SK-N-SH (cell line): ENCODE measurements around the gene ACSS1. TPM values are rescaled to one million over a fixed set of nuclear protein-coding genes. Genes with fewer than 3 reads are reported as not detected.

Experiments
- CTCF ChIA-PET: fragments of 300-600, 350-600 bp; formaldehyde crosslinking; extraction: SDS; loops from one replicate; lab custom pipeline; 2021; lab: Yijun Ruan, JAX
- POLR2A ChIA-PET: fragments of 350-600 bp; sonication (Branson Sonifier 250); formaldehyde crosslinking; extraction: SDS; loops from one replicate; lab custom pipeline; 2020; ENCODE audit warnings: antibody characterized with exemption, inconsistent platforms; lab: Yijun Ruan, JAX
- DNase-seq: peaks from one replicate; pipeline ENCODE4 v3.0.0; 2012
- H2AFZ ChIP-seq: fragments of 200-600 bp; sonication (generic); 2 replicates; pipeline ENCODE4 v1.8.1; 2016; ENCODE audit warnings: antibody characterized with exemption, mild to moderate bottlenecking, low read depth
- H3F3A ChIP-seq: fragments of 200-600 bp; sonication (generic); replicated peaks from 2 replicates; pipeline ENCODE3; 2016; ENCODE audit warnings: antibody characterized with exemption, mild to moderate bottlenecking; ENCODE audit not compliant: insufficient read depth
- H3K27ac ChIP-seq, 2 experiments: fragments of 200-500 bp in 1 of 2; fragments of 200-600 bp in 1 of 2; sonication (Bioruptor generic) in 1 of 2; sonication (generic), shearing (Covaris generic) in 1 of 2; 2 replicates each; pipeline versions ENCODE4 v1.5.1 to v1.6.1; 2014 to 2016; ENCODE audit warnings: low read depth in 2 of 2, inconsistent platforms in 1 of 2, low read length in 1 of 2, mild to moderate bottlenecking in 1 of 2, mixed read lengths in 1 of 2
- H3K27me3 ChIP-seq: fragments of 200-600 bp; sonication (generic), shearing (Covaris generic); 2 replicates; pipeline ENCODE4 v1.6.1; 2016; ENCODE audit warnings: mixed run types; ENCODE audit not compliant: insufficient read depth
- H3K36me3 ChIP-seq, 2 experiments: fragments of 200-500 bp in 1 of 2; fragments of 200-600 bp in 1 of 2; sonication (Bioruptor generic) in 1 of 2; sonication (generic) in 1 of 2; replicated peaks in 1 of 2; 2 replicates each; pipeline versions ENCODE3 to v1.5.1; 2014 to 2016; ENCODE audit warnings: low read length in 1 of 2, mild to moderate bottlenecking in 1 of 2; ENCODE audit not compliant: insufficient read depth in 2 of 2, control insufficient read depth in 1 of 2
- H3K4me1 ChIP-seq, 2 experiments: fragments of 200-500 bp in 1 of 2; fragments of 200-600 bp in 1 of 2; sonication (Bioruptor generic) in 1 of 2; sonication (generic), shearing (Covaris generic) in 1 of 2; 2 replicates each; pipeline versions ENCODE4 v1.5.1 to v1.6.1; 2014 to 2016; ENCODE audit warnings: low read depth in 1 of 2, low read length in 1 of 2, mixed run types in 1 of 2; ENCODE audit not compliant: insufficient read depth in 2 of 2, control insufficient read depth in 1 of 2
- H3K4me2 ChIP-seq: fragments of 200-600 bp; sonication (generic), shearing (Covaris generic); 2 replicates; pipeline ENCODE4 v1.6.1; 2017; ENCODE audit warnings: mixed run types
- H3K4me3 ChIP-seq, 2 experiments: fragments of 200-500 bp in 1 of 2; fragments of 200-600 bp in 1 of 2; sonication (Bioruptor generic) in 1 of 2; sonication (generic), shearing (Covaris generic) in 1 of 2; 2 replicates each; pipeline versions ENCODE4 v1.5.1 to v1.8.1; 2014 to 2016; ENCODE audit warnings: low read depth in 2 of 2, inconsistent platforms in 1 of 2, low read length in 1 of 2, mild to moderate bottlenecking in 1 of 2, mixed read lengths in 1 of 2, moderate library complexity in 1 of 2
- H3K79me2 ChIP-seq: fragments of 200-600 bp; sonication (generic); 2 replicates; pipeline ENCODE4 v1.8.1; 2017; ENCODE audit warnings: mild to moderate bottlenecking; ENCODE audit not compliant: insufficient read depth
- H3K9ac ChIP-seq: fragments of 200-600 bp; sonication (generic); 2 replicates; pipeline ENCODE4 v1.6.1; 2017; ENCODE audit warnings: mixed run types
- H3K9me2 ChIP-seq: fragments of 200-600 bp; sonication (generic); 2 replicates; pipeline ENCODE4 v1.6.1; 2017; ENCODE audit warnings: mixed run types
- H3K9me3 ChIP-seq: fragments of 200-600 bp; sonication (generic); 2 replicates; pipeline ENCODE4 v1.6.1; 2017; ENCODE audit warnings: mixed run types, mild to moderate bottlenecking, moderate library complexity
- H4K20me1 ChIP-seq: fragments of 200-600 bp; sonication (generic); 2 replicates; pipeline ENCODE4 v1.6.1; 2017; ENCODE audit warnings: mild to moderate bottlenecking, mixed run types; ENCODE audit not compliant: insufficient read depth
- CHD2 ChIP-seq: fragments of 150-350 bp; IDR thresholded peaks from 2 replicates; pipeline ENCODE4 v1.6.1; 2018; ENCODE audit warnings: low read length; ENCODE audit not compliant: partially characterized antibody
- ELF1 ChIP-seq: IDR thresholded peaks from 2 replicates; pipeline ENCODE4 v1.4.0; 2012
- EP300 ChIP-seq, 2 experiments: IDR thresholded peaks; 2 replicates each; pipeline versions ENCODE4 v1.4.0 to v1.6.1; 2012; ENCODE audit warnings: borderline replicate concordance in 1 of 2, low read depth in 1 of 2, low read length in 1 of 2
- FOXJ3 ChIP-seq: sonication (generic); formaldehyde crosslinking; IDR thresholded peaks from 2 replicates; pipeline ENCODE4 v1.5.1; 2020; ENCODE audit warnings: mild to moderate bottlenecking, missing genetic modification reagents
- GABPA ChIP-seq: IDR thresholded peaks from 2 replicates; pipeline ENCODE4 v1.4.0; 2012; ENCODE audit warnings: low read depth, mild to moderate bottlenecking
- GATA2 ChIP-seq: sonication (generic); formaldehyde crosslinking; IDR thresholded peaks from 2 replicates; pipeline ENCODE4 v1.5.0; 2020; ENCODE audit warnings: mild to moderate bottlenecking, missing genetic modification reagents
- MEF2A ChIP-seq: IDR thresholded peaks from 2 replicates; pipeline ENCODE4 v1.4.0; 2012; ENCODE audit warnings: low read depth, borderline replicate concordance
- NFIC ChIP-seq: IDR thresholded peaks from 2 replicates; pipeline ENCODE4 v1.4.0; 2012; ENCODE audit warnings: borderline replicate concordance
- NRF1 ChIP-seq: IDR thresholded peaks from 2 replicates; pipeline ENCODE4 v1.6.1; 2012; ENCODE audit warnings: low read depth, mild to moderate bottlenecking, low read length
- POLR2AphosphoS5 ChIP-seq: IDR thresholded peaks from 2 replicates; pipeline ENCODE4 v1.6.1; 2012; ENCODE audit warnings: low read depth, low read length
- RAD21 ChIP-seq: IDR thresholded peaks from 2 replicates; pipeline ENCODE4 v1.6.1; 2012; ENCODE audit warnings: mild to moderate bottlenecking, low read length
- RCOR1 ChIP-seq: fragments of 150-350 bp; IDR thresholded peaks from 2 replicates; pipeline ENCODE4 v1.6.1; 2017; ENCODE audit warnings: antibody characterized with exemption, low read length
- SMC3 ChIP-seq: IDR thresholded peaks from 2 replicates; pipeline ENCODE4 v1.6.1; 2012; ENCODE audit warnings: low read depth, low read length, improper control_type of control experiment
- TCF12 ChIP-seq: IDR thresholded peaks from 2 replicates; pipeline ENCODE4 v1.4.0; 2012
- WGBS: methylation state at CpG from one replicate; pipeline ENCODE4 v1.1.6; 2017; ENCODE audit warnings: low lambda C conversion rate; 5-methylcytosine and 5-hydroxymethylcytosine counted together
- polyA plus RNA-seq, 3 experiments: library from polyadenylated mRNA; depleted of rRNA; stranded (reverse); fragments of >200 nt; gene quantifications; 2 replicates each; pipeline ENCODE4 v1.2.3, GENCODE V29; 2012
- TF ChIP-seq, protein P1 (sequence below): fragments of 200-600 bp; sonication (generic); IDR thresholded peaks from 2 replicates; pipeline ENCODE4 v1.6.1; 2017; ENCODE audit warnings: antibody characterized with exemption, mild to moderate bottlenecking, moderate library complexity
- TF ChIP-seq, protein P2 (sequence below): IDR thresholded peaks from 2 replicates; pipeline ENCODE4 v1.6.1; 2012; ENCODE audit warnings: mild to moderate bottlenecking, low read depth, low read length, moderate library complexity
- TF ChIP-seq, protein P3 (sequence below): IDR thresholded peaks from 2 replicates; pipeline ENCODE4 v1.4.0; 2012; ENCODE audit warnings: low read depth

Gene ACSS1
- polyA plus RNA-seq, 1 of the 3 experiments (the other 2 are of a cell fraction) = 2.0 TPM

DNA sequence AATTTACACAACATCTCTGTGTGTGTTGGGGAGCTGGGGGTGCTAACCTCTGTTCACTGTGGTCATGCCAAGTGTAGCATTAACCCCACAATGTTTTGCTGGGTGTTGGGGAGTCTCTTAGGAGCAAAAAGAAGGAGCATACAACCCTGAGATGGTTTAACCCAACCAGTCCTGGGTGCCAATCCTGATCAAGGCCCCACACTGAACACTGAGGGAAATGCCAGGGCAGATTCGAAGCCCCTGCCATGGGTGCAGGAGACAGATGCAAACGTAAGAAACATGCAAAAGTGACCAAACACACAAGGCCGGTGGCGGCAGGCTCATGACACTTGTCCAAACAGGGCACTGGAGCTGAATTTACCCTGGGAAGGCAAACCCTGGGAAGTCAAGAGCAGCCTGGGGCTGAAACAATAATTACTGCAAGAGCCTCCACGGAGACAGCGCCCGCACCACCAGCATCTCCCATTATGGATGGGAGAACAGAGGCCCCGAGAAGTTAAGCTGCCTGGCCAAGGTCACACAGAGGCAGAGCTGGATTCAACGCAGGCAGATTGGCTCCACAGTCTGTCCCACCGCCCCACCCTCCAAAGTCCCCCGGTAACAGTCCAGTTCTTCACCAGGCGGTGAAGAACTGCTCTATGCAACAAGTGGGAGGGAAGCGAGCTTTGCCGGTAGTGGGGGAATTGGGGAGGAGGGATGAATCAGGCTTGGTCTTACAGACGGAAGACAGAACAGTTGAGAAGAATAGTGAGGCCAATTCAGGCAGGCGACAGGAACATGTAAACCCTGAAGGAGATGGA lies 8.5 kb downstream of the ACSS1 start:
- Histone ChIP-seq H3K4me3 (no peak overlapping the region), H3K9ac (no peak overlapping the region), H3K4me1 (no peaks in the 10 kb centered on the region), H3K27me3 (0 out of 2 replicates have a peak, but pooled peaks cover 6% of the 10 kb centered on the region), H3K36me3 (no peaks in the 10 kb centered on the region), H2AFZ (no peak overlapping the region), H3K27ac (no peak overlapping the region), H4K20me1 (no peaks in the 10 kb centered on the region), H3F3A (no peaks in the 10 kb centered on the region), H3K79me2 (no peaks in the 10 kb centered on the region), H3K9me3 (no peaks in the 10 kb centered on the region), H3K9me2 (no peaks in the 10 kb centered on the region), H3K4me2 (no peak overlapping the region)
- POLR2A ChIA-PET = no interaction called here
- WGBS = 72% methylated on average over 12 of the region's 16 CpGs
- CTCF ChIA-PET = no interaction called here
- TF ChIP-seq GABPA (no peak), TCF12 (no peak), NRF1 (no peak), CHD2 (no peak), RCOR1 (no peak)
- TF ChIP-seq, protein P1, sequence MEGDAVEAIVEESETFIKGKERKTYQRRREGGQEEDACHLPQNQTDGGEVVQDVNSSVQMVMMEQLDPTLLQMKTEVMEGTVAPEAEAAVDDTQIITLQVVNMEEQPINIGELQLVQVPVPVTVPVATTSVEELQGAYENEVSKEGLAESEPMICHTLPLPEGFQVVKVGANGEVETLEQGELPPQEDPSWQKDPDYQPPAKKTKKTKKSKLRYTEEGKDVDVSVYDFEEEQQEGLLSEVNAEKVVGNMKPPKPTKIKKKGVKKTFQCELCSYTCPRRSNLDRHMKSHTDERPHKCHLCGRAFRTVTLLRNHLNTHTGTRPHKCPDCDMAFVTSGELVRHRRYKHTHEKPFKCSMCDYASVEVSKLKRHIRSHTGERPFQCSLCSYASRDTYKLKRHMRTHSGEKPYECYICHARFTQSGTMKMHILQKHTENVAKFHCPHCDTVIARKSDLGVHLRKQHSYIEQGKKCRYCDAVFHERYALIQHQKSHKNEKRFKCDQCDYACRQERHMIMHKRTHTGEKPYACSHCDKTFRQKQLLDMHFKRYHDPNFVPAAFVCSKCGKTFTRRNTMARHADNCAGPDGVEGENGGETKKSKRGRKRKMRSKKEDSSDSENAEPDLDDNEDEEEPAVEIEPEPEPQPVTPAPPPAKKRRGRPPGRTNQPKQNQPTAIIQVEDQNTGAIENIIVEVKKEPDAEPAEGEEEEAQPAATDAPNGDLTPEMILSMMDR = no peak
- DNase-seq = no peak

DNA sequence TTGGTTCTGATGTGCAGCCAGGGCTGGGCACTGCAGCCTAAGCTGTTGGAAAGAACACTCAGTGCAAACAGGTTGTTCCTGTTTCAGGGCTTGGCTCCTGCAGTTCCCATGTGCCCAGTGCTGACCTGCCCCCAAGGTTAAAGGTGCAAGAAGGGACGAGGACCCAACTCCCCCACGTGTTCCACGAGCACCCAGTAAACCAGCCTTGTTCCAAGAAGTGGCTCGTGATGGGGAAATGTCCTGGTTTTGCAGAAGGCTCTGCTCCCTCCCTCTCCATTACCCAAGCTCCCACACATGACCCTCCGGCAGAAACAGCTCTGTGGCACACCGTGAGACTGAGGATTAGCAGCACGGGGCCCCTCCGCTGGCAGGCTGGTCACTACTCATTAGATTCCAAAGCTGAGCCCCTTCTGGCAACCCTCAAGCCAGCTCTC lies 9.4 kb downstream of the ACSS1 start:
- DNase-seq = no peak
- CTCF ChIA-PET = no interaction called here

More for the DNA sequence above, 9.4 kb downstream of the ACSS1 start:
- no peak overlapping the region for H3K9ac ChIP-seq
- no peaks in the 10 kb centered on the region for H3F3A ChIP-seq
- no peak overlapping the region for H2AFZ ChIP-seq
- no peaks in the 10 kb centered on the region for H3K9me3 ChIP-seq
- H4K20me1 ChIP-seq = no peaks in the 10 kb centered on the region
- H3K4me1 ChIP-seq = no peaks in the 10 kb centered on the region
- TF ChIP-seq ELF1 (no peak), SMC3 (no peak), TCF12 (no peak), GATA2 (CRISPR knock-in tag) (no peak), EP300 (IDR thresholded peaks at IDR 0.05; ENCODE audit: borderline replicate concordance in 1 of 2, low read depth in 1 of 2, low read length in 1 of 2) (no peak), MEF2A (no peak), NFIC (no peak), POLR2AphosphoS5 (no peak), RAD21 (no peak), GABPA (no peak), FOXJ3 (CRISPR knock-in tag) (no peak)
- TF ChIP-seq, protein P2, sequence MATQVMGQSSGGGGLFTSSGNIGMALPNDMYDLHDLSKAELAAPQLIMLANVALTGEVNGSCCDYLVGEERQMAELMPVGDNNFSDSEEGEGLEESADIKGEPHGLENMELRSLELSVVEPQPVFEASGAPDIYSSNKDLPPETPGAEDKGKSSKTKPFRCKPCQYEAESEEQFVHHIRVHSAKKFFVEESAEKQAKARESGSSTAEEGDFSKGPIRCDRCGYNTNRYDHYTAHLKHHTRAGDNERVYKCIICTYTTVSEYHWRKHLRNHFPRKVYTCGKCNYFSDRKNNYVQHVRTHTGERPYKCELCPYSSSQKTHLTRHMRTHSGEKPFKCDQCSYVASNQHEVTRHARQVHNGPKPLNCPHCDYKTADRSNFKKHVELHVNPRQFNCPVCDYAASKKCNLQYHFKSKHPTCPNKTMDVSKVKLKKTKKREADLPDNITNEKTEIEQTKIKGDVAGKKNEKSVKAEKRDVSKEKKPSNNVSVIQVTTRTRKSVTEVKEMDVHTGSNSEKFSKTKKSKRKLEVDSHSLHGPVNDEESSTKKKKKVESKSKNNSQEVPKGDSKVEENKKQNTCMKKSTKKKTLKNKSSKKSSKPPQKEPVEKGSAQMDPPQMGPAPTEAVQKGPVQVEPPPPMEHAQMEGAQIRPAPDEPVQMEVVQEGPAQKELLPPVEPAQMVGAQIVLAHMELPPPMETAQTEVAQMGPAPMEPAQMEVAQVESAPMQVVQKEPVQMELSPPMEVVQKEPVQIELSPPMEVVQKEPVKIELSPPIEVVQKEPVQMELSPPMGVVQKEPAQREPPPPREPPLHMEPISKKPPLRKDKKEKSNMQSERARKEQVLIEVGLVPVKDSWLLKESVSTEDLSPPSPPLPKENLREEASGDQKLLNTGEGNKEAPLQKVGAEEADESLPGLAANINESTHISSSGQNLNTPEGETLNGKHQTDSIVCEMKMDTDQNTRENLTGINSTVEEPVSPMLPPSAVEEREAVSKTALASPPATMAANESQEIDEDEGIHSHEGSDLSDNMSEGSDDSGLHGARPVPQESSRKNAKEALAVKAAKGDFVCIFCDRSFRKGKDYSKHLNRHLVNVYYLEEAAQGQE = no peak
- TF ChIP-seq, protein P3, sequence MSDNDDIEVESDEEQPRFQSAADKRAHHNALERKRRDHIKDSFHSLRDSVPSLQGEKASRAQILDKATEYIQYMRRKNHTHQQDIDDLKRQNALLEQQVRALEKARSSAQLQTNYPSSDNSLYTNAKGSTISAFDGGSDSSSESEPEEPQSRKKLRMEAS = no peak
- H3K79me2 ChIP-seq = no peaks in the 10 kb centered on the region
- no peak overlapping the region for H3K27ac ChIP-seq
- H3K27me3 ChIP-seq = 0 out of 2 replicates have a peak, but pooled peaks cover 6% of the 10 kb centered on the region
- WGBS = 50% methylated on average over 6 of the region's 8 CpGs
- POLR2A ChIA-PET = no interaction called here
- H3K36me3 ChIP-seq = no peaks in the 10 kb centered on the region
- H3K4me3 ChIP-seq = no peak overlapping the region
- no peak overlapping the region for H3K4me2 ChIP-seq
- H3K9me2 ChIP-seq = no peaks in the 10 kb centered on the region
